CD4-positive, alpha-beta T cell (primary cell): ENCODE results near the gene GSC. TPM values are rescaled to one million over a fixed set of nuclear protein-coding genes. Genes with fewer than 3 reads are reported as not detected.

Experiments used
- ATAC-seq: fragments of 200-7000 bp; cut with Tn5 transposase; one replicate; pipeline ENCODE4 v1.10.0; 2022; ENCODE audit warnings: mild to moderate bottlenecking; ENCODE audit not compliant: poor library complexity
- CTCF ChIA-PET: fragments of 350-600 bp; sonication (Branson Sonifier 250); formaldehyde crosslinking; loops from one replicate; lab custom pipeline; 2021; ENCODE audit warnings: antibody characterized with exemption, inconsistent platforms; lab: Charles Lee
- POLR2A ChIA-PET: fragments of 350-600 bp; sonication (Branson Sonifier 250); formaldehyde crosslinking; loops from one replicate; lab custom pipeline; 2021; ENCODE audit warnings: antibody characterized with exemption, inconsistent platforms; lab: Charles Lee
- DNase-seq, 14 experiments: peaks; one replicate each; pipeline ENCODE4 v3.0.0-alpha.2; 2013 to 2020; ENCODE audit warnings: mixed read lengths in 2 of 14
- H3K27ac ChIP-seq, 2 donors: one replicate each; pipeline versions ENCODE4 v1.5.1 to v1.7.0; 2013; ENCODE audit warnings: low read length in 2 of 2, low read depth in 1 of 2, mild to moderate bottlenecking in 1 of 2
- H3K27me3 ChIP-seq, 2 experiments: 1 replicate in 1 of 2; 2 replicates in 1 of 2; pipeline versions ENCODE4 v1.6.1 to v1.7.0; 2013; ENCODE audit warnings: low read length in 2 of 2, control low read depth in 1 of 2, mild to moderate bottlenecking in 1 of 2, moderate library complexity in 1 of 2; ENCODE audit not compliant: insufficient read depth in 2 of 2, control insufficient read depth in 1 of 2
- H3K36me3 ChIP-seq: one replicate; pipeline ENCODE4 v1.6.1; 2013; ENCODE audit warnings: low read length, control low read depth; ENCODE audit not compliant: insufficient read depth
- H3K4me1 ChIP-seq: one replicate; pipeline ENCODE4 v1.6.1; 2013; ENCODE audit warnings: low read length, control low read depth; ENCODE audit not compliant: insufficient read depth
- H3K4me3 ChIP-seq: one replicate; pipeline ENCODE4 v1.5.1; 2013; ENCODE audit warnings: mild to moderate bottlenecking, low read length, moderate library complexity
- H3K9me3 ChIP-seq, 2 experiments: 1 replicate in 1 of 2; 2 replicates in 1 of 2; pipeline versions ENCODE4 v1.6.1 to v1.7.0; 2013; ENCODE audit warnings: low read length in 2 of 2, mild to moderate bottlenecking in 2 of 2, control low read depth in 1 of 2, moderate library complexity in 1 of 2; ENCODE audit not compliant: control insufficient read depth in 1 of 2, insufficient read depth in 1 of 2
- H3K27ac Mint-ChIP-seq: one replicate; pipeline ENCODE4 v1.8.0; 2020; ENCODE audit warnings: mixed read lengths
- H3K27me3 Mint-ChIP-seq: one replicate; pipeline ENCODE4 v1.8.0; 2021; ENCODE audit warnings: mixed read lengths
- H3K36me3 Mint-ChIP-seq: one replicate; pipeline ENCODE4 v1.8.0; 2021; ENCODE audit warnings: low read depth, mixed read lengths
- H3K4me1 Mint-ChIP-seq: one replicate; pipeline ENCODE4 v1.8.0; 2021; ENCODE audit warnings: low read depth, mixed read lengths
- H3K4me3 Mint-ChIP-seq: one replicate; pipeline ENCODE4 v1.8.0; 2020; ENCODE audit warnings: mild to moderate bottlenecking, mixed read lengths
- H3K9me3 Mint-ChIP-seq: one replicate; pipeline ENCODE4 v1.8.0; 2020; ENCODE audit warnings: mixed read lengths
- CTCF ChIP-seq: fragments of 200-600 bp; IDR thresholded peaks from one replicate; pipeline ENCODE4 v1.8.0; 2022; ENCODE audit warnings: antibody characterized with exemption, mild to moderate bottlenecking
- intact Hi-C, 2 experiments: fragments of 100-400 bp; cut with DNase I in 1 of 2; cut with micrococcal nuclease in 1 of 2; formaldehyde crosslinking; loops; one replicate each; pipeline versions ENCODE4 v1.15.1 to v1.9.0; 2023 to 2025; cut with DNase I, micrococcal nuclease
- total RNA-seq, 174 experiments: library from RNA in 2 of 174; stranded (reverse) in 2 of 174; gene quantifications; one replicate each; pipeline ENCODE4 v1.2.3 and lab custom pipeline; 2021 to 2026

Gene GSC
- total RNA-seq, 2 experiments from 2014 or later, result not detected

DNA sequence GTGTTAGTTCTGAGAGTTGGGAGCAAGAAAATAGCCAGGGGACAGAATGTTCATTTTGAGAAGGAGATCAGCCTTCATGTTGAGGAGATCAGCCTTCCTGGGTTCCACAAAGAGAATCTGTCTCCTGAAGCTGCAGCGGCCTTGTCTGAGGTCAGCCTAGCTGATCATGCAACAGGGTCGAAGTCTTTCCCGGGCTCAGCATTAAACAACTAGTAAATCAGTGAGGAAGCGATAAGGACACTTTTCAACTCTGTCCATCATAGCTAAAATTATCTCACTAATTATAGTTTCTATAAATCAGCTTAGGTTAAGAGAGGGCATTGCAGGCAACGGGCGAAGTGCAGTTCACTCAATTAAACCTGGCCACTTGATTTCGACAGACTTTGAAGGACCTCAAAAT, 7.5 kb downstream of the GSC start:
- ChIA-PET POLR2A (no interaction called here), CTCF (no interaction called here)
- peaks cover 0 to 4% of the 10 kb centered on the region in 2 experiments for H3K9me3 ChIP-seq
- Mint-ChIP-seq H3K27me3 (peaks cover 77% of the 10 kb centered on the region), H3K4me1 (no peaks in the 10 kb centered on the region), H3K36me3 (no peaks in the 10 kb centered on the region), H3K27ac (no peak overlapping the region), H3K4me3 (no peak overlapping the region), H3K9me3 (no peaks in the 10 kb centered on the region)
- H3K27ac ChIP-seq, result no peak overlapping the region
- H3K27me3 ChIP-seq, result peaks cover 37 to 55% of the 10 kb centered on the region in 2 experiments
- TF ChIP-seq CTCF, result no peak
- ATAC-seq (no peak), DNase-seq (no peak)
- H3K4me1 ChIP-seq, result no peaks in the 10 kb centered on the region
- H3K36me3 ChIP-seq, result no peaks in the 10 kb centered on the region
- intact Hi-C loops, result no loop called here
- no peak overlapping the region for H3K4me3 ChIP-seq

- ChIA-PET CTCF (no interaction called here), POLR2A (no interaction called here)
- peaks cover 33 to 50% of the 10 kb centered on the region in 2 experiments for H3K27me3 ChIP-seq
- intact Hi-C loops, result no loop called here
- Mint-ChIP-seq H3K4me1 (no peaks in the 10 kb centered on the region), H3K36me3 (no peaks in the 10 kb centered on the region), H3K27me3 (peaks cover 74% of the 10 kb centered on the region), H3K27ac (no peak overlapping the region), H3K9me3 (no peaks in the 10 kb centered on the region), H3K4me3 (no peak overlapping the region)
- H3K36me3 ChIP-seq, result no peaks in the 10 kb centered on the region
- TF ChIP-seq CTCF, result no peak
- H3K27ac ChIP-seq, result no peak overlapping the region
- no peak for ATAC-seq
- no peaks in the 10 kb centered on the region for H3K4me1 ChIP-seq
- DNase-seq, result no peak
- peaks cover 0 to under 1% of the 10 kb centered on the region in 2 experiments for H3K9me3 ChIP-seq
- no peak overlapping the region for H3K4me3 ChIP-seq
Observed at GRCh38 chr14:94761997-94762377, 7.9 kb downstream of the GSC start.

GRCh38 chr14:94761348-94761996, 8.4 kb downstream of the GSC start:
- ChIA-PET CTCF (no interaction called here), POLR2A (no interaction called here)
- H3K9me3 Mint-ChIP-seq, result no peaks in the 10 kb centered on the region
- H3K4me1 Mint-ChIP-seq, result no peaks in the 10 kb centered on the region
- H3K9me3 ChIP-seq, result no peaks in the 10 kb centered on the region
- TF ChIP-seq CTCF, result no peak
- no peaks in the 10 kb centered on the region for H3K36me3 ChIP-seq
- no peak overlapping the region for H3K4me3 ChIP-seq
- H3K4me3 Mint-ChIP-seq, result no peak overlapping the region
- ATAC-seq (no peak), DNase-seq (no peak)
- no peak overlapping the region for H3K27ac ChIP-seq
- peaks cover 69% of the 10 kb centered on the region for H3K27me3 Mint-ChIP-seq
- peaks cover 28 to 45% of the 10 kb centered on the region in 2 experiments for H3K27me3 ChIP-seq
- no peak overlapping the region for H3K27ac Mint-ChIP-seq
- intact Hi-C loops, result no loop called here
- H3K4me1 ChIP-seq, result no peaks in the 10 kb centered on the region
- no peaks in the 10 kb centered on the region for H3K36me3 Mint-ChIP-seq
